Osteoblast (primary cell): ENCODE data around the gene ADIPOR2. TPM values are rescaled to one million over a fixed set of nuclear protein-coding genes. Genes with fewer than 3 reads are reported as not detected.
A peak's percentile ranks its signal among the peaks of the same experiment; 100 is the strongest.

Source experiments
- DNase-seq: peaks from one replicate; pipeline ENCODE4 v3.0.0; 2011; ENCODE audit warnings: low spot score, mixed read lengths; ENCODE audit not compliant: insufficient read length; ENCODE audit errors: missing footprints
- H2AFZ ChIP-seq: 2 replicates; pipeline ENCODE4 v1.6.0; 2011; ENCODE audit warnings: mild to moderate bottlenecking, low read length
- H3K27ac ChIP-seq: 2 replicates; pipeline ENCODE4 v1.5.1; 2011; ENCODE audit warnings: mild to moderate bottlenecking, low read depth, low read length, moderate library complexity
- H3K27me3 ChIP-seq: 2 replicates; pipeline ENCODE4 v1.6.0; 2012; ENCODE audit warnings: mild to moderate bottlenecking, control low read depth, inconsistent platforms, low read length, moderate library complexity; ENCODE audit not compliant: insufficient read depth
- H3K36me3 ChIP-seq: 2 replicates; pipeline ENCODE4 v1.5.1; 2011; ENCODE audit warnings: mild to moderate bottlenecking, low read length, control low read depth, moderate library complexity; ENCODE audit not compliant: insufficient read depth
- H3K4me1 ChIP-seq: 2 replicates; pipeline ENCODE4 v1.5.1; 2011; ENCODE audit warnings: mild to moderate bottlenecking, low read length, control low read depth, moderate library complexity; ENCODE audit not compliant: insufficient read depth
- H3K4me2 ChIP-seq: 2 replicates; pipeline ENCODE4 v1.6.0; 2011; ENCODE audit warnings: mild to moderate bottlenecking, low read length; ENCODE audit not compliant: insufficient read depth
- H3K4me3 ChIP-seq: fragments of 200-600 bp; sonication (generic); 3 replicates; pipeline ENCODE4 v1.5.1; 2012; ENCODE audit warnings: mild to moderate bottlenecking, low read length, inconsistent platforms; ENCODE audit not compliant: insufficient read depth
- H3K79me2 ChIP-seq: 2 replicates; pipeline ENCODE4 v1.6.0; 2012; ENCODE audit warnings: mild to moderate bottlenecking, low read length, control low read depth, inconsistent platforms; ENCODE audit not compliant: insufficient read depth
- H3K9me3 ChIP-seq: 2 replicates; pipeline ENCODE4 v1.5.1; 2011; ENCODE audit warnings: low read depth, low read length, control low read depth
- H4K20me1 ChIP-seq: 2 replicates; pipeline ENCODE4 v1.6.0; 2012; ENCODE audit warnings: mild to moderate bottlenecking, low read length, control low read depth; ENCODE audit not compliant: insufficient read depth
- total RNA-seq: library from RNA; depleted of rRNA; stranded (reverse); fragments of >200 nt; gene quantifications from 2 replicates; pipeline ENCODE4 v1.2.3, GENCODE V29; 2012
- TF ChIP-seq, protein P1 (sequence below): IDR thresholded peaks from 2 replicates; pipeline ENCODE4 v1.5.1; 2011; ENCODE audit warnings: mild to moderate bottlenecking, low read depth, low read length, moderate library complexity; ENCODE audit errors: extremely low read depth

ADIPOR2 gene
- total RNA-seq, 1 donor: 32.2 TPM

DNA sequence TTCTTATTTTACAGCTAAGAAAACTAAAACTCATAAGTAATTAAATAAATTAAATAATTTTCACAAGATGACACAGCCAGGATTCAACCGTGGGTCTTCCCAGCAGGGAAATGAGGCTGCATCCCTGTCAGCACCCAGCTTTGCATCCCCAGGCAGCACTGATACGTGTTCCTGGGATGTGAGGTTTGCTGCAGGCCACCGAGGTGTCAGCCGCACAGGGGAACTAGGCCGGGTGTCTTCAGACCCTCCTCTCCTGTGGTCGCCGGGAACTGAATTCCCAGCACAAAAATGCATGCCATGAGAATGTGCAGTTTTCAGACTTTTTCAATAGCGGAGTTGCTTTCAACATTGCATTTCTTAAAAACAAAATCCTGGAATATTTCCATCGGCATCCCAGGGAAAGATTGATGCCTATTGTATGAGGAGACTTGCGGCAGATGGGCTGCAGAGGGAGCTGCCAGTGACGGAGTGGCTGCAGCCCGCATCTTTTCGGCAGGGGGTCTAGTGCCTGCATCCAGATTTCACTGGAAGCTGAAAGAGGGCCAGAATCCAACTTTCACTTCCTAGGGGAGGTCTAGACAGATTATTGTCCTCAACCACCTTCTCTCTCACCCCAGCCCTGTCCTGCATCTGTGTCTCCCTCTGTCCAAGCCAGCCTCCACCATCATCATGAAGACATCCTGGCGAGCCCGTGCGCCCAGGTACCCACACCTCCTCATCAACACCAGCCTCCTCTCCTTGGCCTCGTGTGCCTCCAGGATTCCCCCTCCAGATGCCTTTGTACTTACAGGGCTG is 142.1 kb downstream of the ADIPOR2 start:
- TF ChIP-seq, protein P1, sequence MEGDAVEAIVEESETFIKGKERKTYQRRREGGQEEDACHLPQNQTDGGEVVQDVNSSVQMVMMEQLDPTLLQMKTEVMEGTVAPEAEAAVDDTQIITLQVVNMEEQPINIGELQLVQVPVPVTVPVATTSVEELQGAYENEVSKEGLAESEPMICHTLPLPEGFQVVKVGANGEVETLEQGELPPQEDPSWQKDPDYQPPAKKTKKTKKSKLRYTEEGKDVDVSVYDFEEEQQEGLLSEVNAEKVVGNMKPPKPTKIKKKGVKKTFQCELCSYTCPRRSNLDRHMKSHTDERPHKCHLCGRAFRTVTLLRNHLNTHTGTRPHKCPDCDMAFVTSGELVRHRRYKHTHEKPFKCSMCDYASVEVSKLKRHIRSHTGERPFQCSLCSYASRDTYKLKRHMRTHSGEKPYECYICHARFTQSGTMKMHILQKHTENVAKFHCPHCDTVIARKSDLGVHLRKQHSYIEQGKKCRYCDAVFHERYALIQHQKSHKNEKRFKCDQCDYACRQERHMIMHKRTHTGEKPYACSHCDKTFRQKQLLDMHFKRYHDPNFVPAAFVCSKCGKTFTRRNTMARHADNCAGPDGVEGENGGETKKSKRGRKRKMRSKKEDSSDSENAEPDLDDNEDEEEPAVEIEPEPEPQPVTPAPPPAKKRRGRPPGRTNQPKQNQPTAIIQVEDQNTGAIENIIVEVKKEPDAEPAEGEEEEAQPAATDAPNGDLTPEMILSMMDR: no peak
- H3K27ac ChIP-seq: no peak overlapping the region
- H3K36me3 ChIP-seq: no peaks in the 10 kb centered on the region
- H3K27me3 ChIP-seq: peaks cover 29% of the 10 kb centered on the region
- no peaks in the 10 kb centered on the region for H3K79me2 ChIP-seq
- peaks cover 3% of the 10 kb centered on the region for H4K20me1 ChIP-seq
- peak; percentile 67 for DNase-seq
- H3K4me1 ChIP-seq: no peaks in the 10 kb centered on the region
- no peak overlapping the region for H3K4me3 ChIP-seq
- H2AFZ ChIP-seq: no peak overlapping the region
- no peak overlapping the region for H3K4me2 ChIP-seq
- H3K9me3 ChIP-seq: no peaks in the 10 kb centered on the region

DNA sequence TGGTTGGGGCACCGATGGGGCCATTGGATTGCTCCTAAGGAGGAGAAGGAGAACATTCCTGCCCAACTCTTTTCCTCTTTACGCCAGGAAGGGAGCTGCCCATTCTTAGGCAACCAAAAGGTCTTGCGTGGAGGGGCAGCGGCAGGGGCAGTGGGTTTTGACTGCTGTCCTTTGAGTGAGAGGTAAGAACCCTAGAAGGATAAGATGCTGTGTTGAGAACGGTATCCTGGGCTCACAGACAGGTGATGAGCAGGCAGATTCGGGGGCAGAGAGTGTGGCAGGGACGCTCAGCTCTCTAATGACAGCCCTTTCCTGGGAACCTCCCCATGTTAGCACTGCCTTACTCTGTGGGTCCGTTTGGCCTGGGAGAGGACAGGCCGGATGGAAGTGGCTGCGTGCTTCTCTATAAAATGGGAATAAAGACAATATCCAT is 142.7 kb downstream of the ADIPOR2 start:
- DNase-seq: no peak
- H4K20me1 ChIP-seq: peaks cover 3% of the 10 kb centered on the region
- H3K9me3 ChIP-seq: no peaks in the 10 kb centered on the region
- H2AFZ ChIP-seq: no peak overlapping the region
- H3K4me3 ChIP-seq: no peak overlapping the region
- H3K4me1 ChIP-seq: no peaks in the 10 kb centered on the region
- no peak overlapping the region for H3K27ac ChIP-seq
- no peaks in the 10 kb centered on the region for H3K36me3 ChIP-seq
- peaks cover 29% of the 10 kb centered on the region for H3K27me3 ChIP-seq
- no peak overlapping the region for H3K4me2 ChIP-seq
- no peaks in the 10 kb centered on the region for H3K79me2 ChIP-seq
- TF ChIP-seq, protein P1: no peak

DNA sequence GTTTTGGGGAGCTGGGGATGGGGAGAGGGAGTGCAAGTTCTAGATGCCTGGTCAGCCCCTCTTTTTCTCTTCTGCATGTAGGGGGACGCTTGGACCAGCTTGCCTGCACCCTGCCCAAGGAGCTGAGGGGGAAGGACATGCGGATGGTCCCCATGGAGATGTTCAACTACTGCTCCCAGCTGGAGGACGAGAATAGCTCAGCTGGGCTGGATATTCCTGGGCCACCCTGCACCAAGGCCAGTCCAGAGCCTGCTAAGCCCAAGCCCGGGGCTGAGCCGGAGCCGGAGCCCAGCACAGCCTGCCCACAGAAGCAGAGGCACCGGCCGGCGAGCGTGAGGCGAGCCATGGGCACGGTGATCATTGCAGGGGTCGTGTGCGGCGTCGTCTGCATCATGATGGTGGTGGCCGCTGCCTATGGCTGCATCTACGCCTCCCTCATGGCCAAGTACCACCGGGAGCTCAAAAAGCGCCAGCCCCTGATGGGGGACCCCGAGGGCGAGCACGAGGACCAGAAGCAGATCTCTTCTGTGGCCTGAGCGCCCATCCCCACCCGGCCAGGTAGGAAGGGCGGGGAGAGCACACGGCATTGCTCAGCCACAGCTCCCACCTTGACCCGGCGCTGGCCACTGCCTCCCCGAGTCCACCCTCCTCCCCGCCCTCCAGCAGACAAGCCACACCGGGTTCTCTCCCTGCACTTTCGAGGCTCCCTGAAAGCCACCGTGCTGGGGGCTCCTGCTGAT is 143.5 kb downstream of the ADIPOR2 start:
- H3K79me2 ChIP-seq: no peaks in the 10 kb centered on the region
- peaks cover 36% of the 10 kb centered on the region for H3K27me3 ChIP-seq
- no peaks in the 10 kb centered on the region for H3K4me1 ChIP-seq
- peak; percentile 85 for DNase-seq
- TF ChIP-seq, protein P1: no peak
- no peak overlapping the region for H2AFZ ChIP-seq
- H3K27ac ChIP-seq: no peak overlapping the region
- H4K20me1 ChIP-seq: peaks cover 3% of the 10 kb centered on the region
- H3K36me3 ChIP-seq: no peaks in the 10 kb centered on the region
- H3K4me3 ChIP-seq: no peak overlapping the region
- no peaks in the 10 kb centered on the region for H3K9me3 ChIP-seq
- H3K4me2 ChIP-seq: no peak overlapping the region
